ENCODE measurements around the gene ILRUN.
"Not testable (repeated sequence)": the region's sequence is repeated elsewhere in the genome, so short reads cannot be mapped to it uniquely, and the experiment has no call there.

ILRUN gene

GRCh38 chr6:34696189-34696738 is 303 bp downstream of the ILRUN start:
- DNase-seq = no peak

DNA sequence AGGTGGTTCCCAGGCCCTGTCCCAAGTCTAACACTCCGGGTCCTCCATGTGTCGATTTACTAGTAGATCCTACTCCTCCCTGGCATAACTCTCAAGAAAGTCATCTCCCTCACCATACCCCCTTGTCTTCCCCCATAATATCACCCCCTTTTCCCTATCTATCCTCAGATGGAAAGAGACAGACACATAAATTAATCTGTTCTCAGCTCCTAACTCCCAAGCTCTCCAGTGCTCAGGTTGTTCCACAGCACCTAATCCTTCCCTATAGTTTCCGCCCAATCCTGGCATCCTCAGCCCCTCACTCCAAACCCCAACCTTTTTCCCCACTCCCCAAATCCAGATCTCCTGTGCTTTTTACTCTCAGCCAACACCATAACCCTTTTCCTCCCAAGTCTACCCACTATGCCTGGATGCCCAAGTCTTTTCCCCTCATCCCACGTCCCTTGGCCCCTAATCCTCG is 808 bp downstream of the ILRUN start:
- DNase-seq = no peak

- DNase-seq = no peak
These were observed 4.3 kb downstream of the ILRUN start for GRCh38 chr6:34692280-34692679.

- no peak for DNase-seq
These were observed 6.8 kb downstream of the ILRUN start for GRCh38 chr6:34689742-34690141.

GRCh38 chr6:34688956-34689355 is 7.6 kb downstream of the ILRUN start:
- DNase-seq = no peak

- DNase-seq = no peak
These were observed 11.6 kb downstream of the ILRUN start for GRCh38 chr6:34684919-34685318.

- no peak for DNase-seq
These were observed 12.2 kb downstream of the ILRUN start for GRCh38 chr6:34684364-34684763.

DNA sequence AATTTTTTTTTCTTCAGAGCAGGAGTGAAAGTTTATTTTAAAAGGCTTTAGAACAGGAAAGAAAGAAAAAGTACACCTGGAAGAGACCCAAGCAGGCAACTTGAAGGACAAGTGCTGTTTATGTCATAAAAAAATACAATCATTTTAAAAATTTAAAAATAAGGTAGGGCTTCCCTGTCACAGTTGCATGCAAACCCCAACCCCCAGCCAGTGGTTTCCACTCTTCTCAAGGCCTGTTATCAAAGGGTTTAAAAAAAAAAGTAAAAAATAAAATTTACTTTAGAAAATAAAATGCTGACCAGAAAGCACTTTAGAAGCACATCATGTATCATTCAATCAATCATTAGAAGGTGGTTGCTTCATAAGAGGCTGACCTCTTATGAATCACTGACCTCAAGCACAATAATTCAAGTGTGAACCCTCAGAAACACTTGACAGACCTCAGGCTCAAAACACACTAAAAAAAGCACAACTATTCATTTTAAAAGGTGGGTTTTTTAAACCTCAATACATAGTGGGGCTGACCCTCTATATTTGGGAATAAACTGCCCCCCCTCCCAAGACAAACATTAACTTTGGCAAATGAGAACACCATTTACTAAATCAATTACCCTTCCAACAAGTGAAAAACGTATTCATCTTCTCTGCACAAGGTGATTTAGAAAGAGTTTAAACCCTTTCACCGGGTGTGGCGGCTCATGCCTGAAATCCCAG is 15.6 kb downstream of the ILRUN start:
- no peak for DNase-seq

DNA sequence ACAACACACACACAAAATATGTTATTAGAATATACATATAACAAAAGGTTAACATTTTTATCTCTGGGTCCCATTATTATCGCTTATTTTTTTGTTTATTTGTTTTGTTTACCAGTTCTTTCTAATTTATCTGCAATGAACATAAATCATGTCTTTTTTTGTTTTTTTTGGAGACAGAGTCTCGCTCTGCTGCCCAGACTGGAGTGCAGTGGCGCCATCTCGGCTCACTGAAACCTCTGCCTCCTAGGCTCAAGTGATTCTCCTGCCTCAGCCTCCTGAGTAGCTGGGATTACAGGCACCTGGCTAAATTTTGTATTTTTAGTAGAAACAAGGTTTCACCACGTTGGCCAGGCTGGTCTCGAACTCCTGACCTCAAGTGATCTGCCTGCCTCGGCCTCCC is 16.3 kb downstream of the ILRUN start:
- not testable (repeated sequence) for DNase-seq

DNA sequence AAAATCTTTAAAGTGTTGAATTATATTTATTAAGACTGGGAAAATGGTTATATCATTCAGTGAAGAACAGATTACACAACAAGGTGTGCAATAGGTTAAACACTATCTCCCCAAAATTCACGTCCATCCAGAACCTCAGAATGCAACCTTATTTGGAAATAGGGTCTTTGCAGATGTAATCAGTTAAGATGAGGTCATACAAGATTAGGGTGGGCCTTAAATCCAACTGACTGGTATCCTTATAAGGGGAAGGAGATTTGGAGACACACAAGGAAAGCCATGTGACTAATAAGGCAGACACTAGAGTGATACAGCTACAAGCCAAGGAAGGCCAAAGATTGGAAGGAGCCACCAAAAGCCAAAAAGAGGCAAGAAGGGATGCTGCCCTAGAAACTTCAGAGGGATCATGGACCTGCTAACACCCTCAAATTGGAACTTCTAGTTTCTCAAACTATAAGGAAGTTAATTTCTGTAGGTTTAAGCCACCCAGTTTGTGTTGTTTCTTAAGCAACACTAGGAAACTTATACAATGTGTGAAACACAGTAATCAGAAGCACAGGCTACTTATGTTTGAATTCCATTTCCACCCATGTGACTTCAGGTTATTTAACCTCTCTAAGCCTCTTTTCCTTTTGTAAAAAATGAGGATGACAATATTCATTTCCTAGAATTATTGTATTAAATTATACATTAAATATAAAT is 16.9 kb downstream of the ILRUN start:
- no peak for DNase-seq

DNA sequence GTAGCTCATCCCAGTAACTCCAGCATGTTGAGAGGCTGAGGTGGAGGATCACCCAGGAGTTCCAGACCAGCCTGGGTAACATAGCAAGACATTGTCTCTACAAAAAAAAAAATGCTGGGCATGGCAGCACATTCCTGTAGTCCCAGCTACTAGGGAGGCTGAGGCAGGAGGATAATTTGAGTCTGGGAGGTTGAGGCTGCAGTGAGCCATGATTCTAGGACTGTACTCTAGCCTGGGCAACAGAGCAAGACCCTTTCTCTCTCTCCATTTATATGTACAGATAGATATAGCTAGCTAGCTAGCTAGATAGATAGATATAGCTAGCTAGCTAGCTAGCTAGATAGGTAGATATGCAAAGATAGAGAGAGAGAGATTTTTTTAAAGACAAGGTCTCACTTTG is 20.4 kb downstream of the ILRUN start:
- DNase-seq = no peak

DNA sequence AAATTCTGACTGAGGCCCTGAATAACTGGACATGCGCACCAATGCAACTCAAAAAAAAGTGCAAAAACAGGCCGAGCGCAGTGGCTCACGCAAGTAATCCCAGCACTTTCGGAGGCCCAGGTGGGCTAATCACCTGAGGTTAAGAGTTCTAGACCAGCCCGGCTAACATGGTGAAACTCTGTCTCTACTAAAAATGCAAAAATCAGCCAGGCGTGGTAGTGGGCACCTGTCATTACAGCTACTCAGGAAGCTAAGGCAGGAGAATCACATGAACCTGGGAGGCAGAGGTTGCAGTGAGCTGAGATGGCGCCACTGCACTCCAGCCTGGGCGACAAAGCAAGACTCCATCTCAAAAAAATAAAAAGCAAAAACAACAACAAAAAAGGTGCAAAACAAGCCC is 21.6 kb downstream of the ILRUN start:
- not testable (repeated sequence) for DNase-seq

DNA sequence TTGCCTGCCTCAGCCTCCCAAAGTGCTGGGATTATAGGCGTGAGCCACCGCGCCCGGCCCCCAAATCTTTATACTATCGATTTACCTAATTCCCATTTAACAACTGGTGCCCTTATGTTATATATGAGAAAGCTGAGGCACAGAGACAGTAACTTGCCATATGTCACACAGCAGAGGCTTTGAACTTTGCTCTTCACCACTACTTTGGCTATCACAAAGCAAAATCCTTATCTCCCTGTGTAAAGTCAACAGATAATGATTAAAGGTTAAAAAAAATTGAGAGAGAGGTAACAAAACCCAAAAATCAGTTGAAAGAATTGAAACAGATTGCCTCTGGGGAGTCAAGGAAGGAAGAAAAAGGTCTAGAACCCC is 22.3 kb downstream of the ILRUN start:
- no peak for DNase-seq

DNA sequence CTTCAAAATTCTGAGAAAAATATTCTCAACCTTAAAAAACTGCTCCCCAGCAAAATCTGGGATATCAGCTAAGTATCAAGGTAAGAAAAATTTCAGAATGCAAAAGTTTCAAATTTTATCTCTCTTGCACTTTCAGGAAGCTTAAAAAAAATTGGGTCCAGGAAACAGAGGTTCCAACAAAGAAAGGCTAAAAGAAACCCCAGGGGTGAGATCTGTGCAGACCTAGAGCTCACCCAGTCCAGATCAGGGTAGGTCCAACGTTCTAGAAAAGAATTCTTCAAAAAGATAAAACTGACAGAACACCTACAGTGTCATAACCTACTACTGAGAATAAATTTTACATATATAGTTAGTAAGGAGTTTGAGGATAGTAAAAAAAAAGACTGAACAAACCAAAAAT is 23.5 kb downstream of the ILRUN start:
- no peak for DNase-seq

GRCh38 chr6:34672657-34673043 is 23.9 kb downstream of the ILRUN start:
- no peak for DNase-seq

DNA sequence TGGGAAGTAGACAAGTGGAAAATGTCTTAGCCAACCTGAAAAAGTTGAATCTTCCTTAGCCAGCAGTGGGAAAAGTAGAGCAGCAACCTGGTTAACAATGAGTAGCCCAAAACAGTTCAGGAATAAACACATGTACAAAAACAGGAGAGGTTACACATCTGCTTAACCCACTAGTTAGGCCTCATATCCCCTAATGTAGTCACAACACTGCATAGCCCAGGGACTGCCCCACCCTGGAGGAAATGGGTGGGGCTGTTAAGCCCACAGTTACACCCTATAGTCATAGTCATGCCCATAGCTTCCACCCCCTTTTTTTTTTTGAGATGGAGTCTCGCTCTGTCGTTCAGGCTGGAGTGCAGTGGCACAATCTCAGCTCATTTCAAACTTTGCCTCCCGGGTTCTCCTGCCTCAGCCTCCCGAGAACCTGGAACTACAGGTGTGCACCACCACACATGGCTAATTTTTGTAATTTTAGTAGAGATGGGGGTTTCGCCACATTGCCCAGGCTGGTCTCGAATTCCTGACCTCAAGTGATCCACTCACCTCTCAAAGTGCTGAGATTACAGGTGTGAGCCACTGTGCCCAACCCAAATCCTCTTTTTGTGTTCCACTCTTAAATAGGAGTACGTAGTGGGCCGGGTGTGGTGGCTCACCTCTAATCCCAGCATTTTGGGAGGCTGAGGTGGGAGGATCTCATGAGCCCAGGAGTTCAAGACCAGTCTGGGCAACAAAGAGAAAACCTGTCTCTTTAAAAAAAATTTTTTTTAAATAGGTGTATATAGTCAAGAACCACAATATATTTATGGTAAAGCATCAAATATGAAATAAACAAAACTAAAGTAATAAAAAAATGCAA is 24.5 kb downstream of the ILRUN start:
- no peak for DNase-seq

DNA sequence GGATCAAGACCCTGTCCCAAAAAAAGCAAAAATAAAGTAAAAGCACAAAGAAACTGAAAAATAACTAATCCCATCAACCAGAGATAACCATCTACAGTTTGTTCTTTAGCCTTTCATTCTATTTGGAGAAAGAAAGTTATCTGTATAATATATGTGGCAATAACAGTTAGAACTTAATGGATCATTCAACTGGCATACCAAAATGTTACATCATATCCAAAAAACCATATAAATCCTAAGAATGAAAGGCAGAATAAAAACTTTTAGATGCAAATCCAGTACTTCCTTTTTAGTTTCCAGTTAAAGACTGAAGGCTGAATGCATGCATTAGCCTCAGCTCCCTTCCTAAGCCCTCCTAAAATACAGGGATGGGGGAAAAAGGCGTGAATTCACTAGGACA is 25.2 kb downstream of the ILRUN start:
- DNase-seq = no peak

DNA sequence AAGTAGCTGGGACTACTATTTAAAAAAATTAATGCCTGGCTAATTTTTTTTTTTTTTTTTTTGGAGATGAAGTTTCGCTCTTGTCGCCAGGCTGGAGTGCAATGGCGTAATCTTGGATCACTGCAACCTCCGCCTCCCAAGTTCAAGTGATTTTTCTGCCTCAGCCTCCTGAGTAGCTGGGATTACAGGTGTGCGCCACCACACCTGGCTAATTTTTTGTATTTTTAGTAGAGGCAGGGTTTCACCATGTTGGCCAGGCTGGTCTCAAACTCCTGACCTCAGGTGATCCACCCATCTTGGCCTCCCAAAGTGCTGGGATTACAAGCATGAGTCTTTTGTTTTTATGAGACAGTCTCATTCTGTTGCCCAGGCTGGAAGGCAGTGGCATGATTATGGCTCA is 27.8 kb downstream of the ILRUN start:
- DNase-seq = not testable (repeated sequence)

- DNase-seq = no peak
These were observed 28.9 kb downstream of the ILRUN start for GRCh38 chr6:34667481-34668238.

DNA sequence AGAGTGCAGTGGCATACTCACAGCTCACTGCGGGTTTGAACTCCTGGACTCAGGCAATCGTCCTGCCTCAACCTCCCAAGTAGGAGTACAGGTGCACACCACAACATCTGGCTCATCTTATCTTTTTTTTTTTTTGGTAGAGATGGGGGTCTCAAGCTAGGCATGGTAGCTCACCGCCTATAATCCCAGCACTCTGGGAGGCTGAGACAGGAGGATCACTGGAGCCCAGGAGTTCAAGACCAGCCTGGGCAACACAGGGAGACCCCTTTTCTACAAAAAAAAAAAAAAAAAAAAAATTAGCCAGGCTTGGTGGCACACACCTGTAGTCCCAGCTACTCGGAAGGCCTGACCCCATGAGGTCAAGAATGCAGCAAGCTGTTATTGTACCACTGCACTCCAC is 31.5 kb downstream of the ILRUN start:
- DNase-seq = no peak

- no peak for DNase-seq
These were observed 32.2 kb downstream of the ILRUN start for GRCh38 chr6:34664256-34664971.

DNA sequence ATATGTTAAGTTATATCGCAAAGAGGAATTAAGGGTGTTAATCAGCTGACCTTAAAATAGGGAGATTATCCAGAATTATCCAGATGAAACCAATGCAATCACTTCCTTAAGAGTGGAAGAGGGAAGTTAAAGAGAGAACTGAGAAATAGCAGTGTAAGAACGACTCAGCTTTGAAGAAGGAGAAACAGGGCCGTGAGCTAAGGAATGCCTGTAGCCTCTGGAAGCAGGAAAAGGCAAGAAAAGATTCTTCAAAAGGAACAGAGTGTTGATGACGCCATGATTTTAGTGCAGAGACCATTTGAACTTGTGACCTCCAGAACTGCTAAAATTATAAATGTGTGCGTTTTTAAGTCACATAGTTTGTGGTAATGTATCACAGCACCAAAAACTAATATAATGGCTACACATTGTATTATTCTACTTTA is 32.7 kb downstream of the ILRUN start:
- no peak for DNase-seq

All from NCI-H2107 (cell line).